ENCODE results near the gene DGKD.

The DGKD gene

DNA sequence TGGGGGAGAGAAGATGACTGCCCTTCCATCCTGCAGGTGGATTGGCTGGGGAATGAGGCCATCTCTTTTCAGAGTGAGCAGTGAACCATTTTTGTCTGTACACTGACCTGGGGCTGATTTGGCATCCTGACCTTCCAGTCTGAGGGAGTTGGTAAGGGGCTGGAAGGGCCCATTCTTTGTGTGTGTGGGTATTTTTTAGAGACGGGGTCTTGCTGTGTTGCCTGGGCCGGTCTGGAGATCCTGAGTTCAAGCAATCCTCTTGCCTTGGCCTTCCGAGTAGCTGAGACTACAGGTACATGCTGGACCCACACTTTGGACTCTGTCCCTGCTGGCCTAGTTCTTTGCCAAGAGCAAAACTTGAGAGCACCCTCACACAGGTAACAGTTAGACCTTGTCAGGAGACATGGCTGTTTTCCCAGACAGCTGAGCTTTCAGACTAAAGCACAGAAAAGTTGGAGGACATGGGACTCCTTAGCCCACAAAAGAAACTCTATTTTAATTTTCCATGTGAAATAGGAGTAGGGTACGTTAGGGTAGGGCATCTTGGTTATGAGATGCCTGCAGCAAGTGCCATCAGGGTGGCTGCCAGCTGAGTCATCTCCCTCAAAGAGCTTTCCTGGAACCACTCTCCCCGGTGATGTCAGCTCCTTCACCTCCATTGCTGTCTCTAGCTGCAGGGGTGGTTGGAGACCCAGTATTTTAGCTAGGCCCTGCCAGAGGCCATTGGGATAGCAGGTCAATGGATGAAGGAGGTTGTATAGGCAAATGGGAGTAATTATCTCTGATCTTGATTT lies 60.7 kb downstream of the DGKD start:
- DNase-seq = no peak

DNA sequence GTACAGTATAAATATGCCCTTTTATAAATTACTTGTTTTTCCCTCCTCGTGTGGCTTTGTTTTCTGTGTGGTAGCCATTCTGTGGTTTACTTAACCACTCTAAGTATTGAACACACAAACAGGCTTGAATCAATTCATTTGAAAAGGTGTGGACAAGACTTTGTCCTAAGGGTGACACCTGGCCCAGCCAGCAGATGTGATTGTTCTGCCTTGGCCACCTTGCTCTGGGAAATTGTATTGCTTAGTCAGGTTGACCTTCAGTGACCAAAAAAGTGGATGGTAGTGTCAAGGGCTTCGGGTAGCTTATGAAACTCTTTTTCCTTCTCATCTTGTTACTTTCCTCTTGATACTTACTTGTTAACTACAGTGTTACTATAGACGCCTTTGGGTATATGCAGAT lies 61.9 kb downstream of the DGKD start:
- DNase-seq = no peak

DNA sequence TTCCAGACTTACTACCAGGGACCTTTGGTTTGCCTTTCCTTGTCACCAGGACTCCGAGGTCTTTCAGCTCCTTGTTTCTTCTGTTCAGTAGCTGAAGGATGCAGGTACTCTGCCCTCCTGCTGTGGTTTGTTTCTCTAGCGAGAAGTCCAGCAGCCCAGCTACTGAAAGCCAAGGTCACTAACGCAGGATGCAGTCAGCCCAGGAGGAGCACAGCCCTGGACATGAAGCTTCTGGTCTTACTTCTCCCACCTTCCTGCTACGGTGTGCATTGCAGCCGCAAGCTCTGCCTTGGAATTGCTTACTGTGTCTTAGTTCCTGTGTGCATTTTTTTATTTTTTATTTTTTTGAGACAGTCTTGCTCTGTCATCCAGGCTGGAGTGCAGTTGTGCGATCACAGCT lies 62.4 kb downstream of the DGKD start:
- DNase-seq = no peak

DNA sequence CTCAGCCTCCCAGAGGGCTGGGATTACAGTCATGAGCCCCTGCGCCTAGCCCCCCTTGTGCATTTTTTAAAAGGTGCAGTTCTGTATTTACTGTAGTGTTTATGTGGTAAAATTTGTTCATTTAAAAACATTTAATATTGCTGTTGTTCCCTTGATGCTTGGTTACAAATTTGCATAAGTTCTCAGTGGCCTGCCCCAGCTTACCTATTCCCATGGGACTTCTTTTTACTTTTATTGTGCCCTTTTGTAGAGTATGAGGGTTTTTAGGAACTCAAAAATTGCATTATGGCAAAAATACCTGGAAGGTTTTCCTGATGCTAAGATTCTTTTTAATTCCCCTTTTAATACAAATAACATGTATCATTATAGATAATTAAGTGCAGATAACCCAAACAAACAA lies 63.0 kb downstream of the DGKD start:
- DNase-seq = no peak

DNA sequence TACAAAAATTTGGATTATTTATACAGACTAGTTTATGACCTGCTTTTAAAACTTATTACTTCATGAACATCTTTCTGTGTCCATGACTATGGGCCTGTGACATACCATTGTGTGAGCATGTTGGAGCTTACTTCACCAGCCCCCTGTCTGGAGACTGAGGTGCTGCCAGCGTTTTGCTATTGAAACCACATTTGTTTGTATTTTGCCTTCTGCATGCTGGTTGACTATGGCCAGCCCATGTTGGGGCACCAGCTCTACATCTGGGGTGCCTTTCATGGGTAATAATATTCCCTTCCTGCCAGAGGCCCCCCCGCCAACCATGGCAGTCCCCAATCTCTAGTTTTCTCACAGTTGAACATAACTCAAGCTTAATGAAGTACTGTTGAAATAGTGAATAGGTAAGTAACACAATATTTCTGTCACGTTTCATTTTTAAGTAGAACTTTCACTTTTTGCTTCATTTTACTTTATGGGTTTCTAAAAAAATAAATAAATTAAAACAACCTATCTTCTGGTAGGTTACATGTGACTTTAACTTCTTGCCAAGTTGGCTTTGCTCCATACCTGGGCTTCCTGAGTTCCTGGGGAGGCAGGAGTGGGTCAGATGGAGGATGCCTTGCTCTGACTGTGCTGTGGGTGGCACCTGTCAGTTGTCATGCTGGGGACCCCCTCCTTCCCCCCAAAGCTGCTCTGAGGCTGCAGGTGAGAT lies 63.9 kb downstream of the DGKD start:
- no peak for DNase-seq

DNA sequence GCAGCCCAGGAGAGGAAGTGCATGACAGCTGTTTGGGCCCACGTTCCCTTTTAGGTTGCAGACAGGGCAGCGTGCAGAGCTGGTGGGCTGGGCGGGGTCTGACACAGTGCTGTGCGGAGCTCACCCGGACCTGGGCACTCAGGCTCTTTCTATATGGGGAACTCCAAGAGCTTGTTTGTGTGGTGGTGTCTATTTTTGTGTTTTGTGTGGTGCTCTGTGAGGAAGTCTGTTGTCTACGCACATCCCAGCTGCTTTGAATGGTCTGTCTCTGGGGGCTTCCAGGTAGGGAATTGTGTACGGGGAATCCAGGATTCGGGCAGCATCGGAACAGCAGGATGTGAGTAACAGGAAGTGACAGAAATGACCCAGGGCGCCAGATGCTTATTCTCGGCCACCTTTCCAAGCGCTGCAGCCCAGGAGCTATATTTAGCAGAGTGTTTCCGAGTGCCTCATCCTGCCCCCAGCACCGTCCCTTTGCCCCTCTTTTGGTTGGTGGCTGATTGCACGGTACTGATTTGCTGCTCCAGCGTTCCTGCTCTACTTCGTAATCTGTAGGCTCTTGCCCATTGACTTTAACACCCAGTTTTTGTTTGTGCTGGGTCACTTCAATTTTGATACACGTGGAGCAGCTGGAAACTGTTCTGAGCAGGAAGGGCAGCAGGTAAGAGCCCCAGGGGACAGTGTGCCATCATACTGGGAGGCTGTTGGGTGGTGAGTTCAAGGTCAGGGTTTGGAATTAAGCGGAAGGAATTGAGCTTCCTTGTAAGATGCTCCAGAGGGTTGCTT lies 64.7 kb downstream of the DGKD start:
- DNase-seq = peak; percentile 65 to 72

DNA sequence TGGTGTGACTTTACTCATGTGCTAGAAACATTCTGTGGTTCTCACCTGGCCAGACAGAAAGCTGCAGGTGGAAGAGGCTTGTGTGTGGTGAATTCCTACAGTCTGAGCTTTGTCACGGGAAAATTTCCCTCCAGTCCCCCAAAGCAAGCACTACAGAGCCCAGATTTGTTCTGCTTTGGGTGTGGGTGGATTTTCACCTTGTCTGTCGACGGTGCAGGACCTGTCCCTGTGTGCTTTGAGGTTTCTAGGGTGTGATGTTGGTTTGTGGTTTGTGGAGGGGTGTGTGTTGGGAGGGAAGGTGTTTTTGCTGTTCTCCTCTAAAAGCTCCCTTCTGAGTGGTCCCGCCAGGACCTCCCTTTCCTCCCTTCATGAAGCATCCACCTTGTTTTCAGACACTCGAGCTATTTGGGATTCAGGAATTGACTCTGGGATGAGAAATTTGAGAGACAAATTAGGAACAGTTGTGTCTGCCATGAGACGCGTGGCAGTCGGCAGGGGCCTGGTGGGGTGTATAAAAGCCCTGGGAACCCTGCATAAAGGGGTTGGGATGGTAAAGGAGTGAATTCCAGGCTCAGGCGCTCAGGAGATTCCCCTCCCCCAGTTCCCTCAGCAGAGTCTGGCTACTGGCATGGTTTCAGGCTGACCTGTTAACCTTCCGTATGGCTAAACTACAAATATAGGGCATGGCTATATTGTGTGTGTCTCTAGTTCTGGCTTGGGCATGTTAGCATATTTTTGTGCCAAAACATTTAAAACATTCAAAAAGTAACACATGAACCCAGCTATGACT lies 65.5 kb downstream of the DGKD start:
- DNase-seq = peak; percentile 35 to 70

DNA sequence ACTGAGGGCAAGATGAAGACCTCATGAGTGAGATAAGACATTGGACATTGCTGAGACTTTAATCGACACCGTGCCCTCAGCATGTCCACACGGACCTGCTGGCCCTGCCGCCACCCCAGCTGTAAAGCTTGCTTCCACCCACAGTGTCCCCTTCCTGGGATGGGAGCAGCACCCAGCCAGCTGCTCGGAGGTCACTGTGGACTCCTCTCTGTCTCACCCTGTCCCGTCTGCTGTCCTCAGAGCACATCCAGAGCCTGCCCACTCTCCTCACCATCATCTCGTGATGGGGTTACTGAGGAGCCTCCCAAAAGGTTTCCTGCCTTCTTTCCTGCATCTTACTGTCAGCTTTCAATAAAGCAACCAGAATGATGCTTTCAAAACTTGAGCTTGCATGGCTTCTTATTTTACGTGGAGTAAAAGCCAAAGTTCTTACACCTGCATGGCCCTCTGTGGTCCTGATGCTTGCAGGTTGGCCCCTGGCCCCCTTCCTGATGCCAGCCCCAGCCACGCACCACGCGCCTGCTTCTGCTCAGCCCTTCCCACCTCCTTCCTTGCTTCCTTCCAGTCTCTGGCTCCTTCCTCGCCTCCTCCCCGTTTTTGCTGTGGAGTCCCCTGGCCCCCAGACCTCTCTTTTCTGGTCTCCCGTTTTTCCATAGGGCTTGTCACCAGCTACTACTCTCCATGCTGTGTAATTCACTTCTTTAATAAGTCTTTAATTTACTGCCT lies 67.0 kb downstream of the DGKD start:
- no peak for DNase-seq

DNA sequence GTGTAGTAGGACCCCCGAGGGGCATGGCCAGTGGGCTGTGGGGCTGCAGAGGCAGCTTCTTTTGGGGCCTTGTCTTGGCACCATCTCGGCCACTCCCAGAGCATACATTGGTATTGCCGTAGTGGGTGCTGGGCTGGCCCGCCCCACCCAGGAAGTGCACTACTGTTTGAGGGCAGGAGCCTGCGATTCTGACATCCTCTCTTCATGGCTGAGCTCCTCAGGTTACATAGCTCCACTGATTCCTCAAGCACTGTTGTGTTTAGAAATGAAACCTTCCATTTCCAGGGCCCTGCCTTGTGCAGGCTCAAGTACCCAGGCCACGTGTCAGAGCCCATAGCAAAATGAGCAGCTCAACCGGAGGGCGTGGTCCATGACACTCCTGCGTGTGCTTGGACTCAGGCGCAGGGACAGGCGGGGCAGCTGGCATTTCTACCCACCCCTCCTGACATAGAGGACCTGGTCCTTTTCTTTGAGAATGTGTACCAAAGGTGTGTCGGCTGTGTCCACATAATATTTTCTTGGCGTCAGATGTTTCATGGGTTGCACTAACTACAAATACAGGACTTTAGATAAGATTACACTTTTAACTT lies 67.9 kb downstream of the DGKD start:
- peak; percentile 67 to 73 for DNase-seq

DNA sequence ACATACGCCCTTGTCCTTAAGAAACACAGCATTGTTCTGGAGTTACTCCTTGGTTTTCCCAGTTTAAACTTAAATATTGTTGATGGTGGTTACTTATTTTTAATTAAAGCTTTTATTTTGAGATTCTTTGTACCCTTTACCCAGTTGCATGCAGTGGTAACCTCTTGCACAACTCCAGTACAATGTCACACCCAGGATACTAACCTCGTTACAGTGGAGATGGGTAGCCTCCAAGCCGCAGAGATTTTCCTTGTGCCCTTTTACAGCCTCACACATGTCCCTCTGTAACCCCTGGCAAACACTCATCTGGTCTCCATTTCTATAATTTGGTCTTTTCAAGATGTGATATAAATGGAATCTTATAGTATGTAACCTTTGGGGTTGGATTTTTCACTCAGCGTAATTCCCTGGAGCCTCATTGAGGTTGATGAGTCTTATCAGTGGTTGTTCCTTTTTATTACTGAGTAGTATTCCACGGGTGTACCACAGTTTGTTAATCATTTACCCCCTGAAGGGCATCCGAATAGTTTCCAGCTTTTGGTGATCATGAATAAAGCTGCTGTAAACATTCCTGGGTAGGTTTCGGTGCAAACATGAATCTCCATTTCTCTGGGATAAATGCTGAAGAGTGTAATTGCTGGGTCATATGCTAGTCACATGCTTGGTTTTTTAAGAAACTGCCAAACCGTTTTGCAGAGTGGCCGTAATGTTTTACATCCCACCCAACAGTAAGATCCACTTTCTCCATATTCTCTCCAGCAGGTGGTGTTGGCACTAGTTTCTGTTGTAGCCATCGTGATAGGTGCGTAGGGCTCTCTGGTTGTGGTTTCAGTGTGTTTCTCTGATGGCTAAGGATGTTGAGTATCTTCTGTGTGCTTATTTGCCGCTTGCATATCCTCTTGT lies 68.6 kb downstream of the DGKD start:
- DNase-seq = no peak

DNA sequence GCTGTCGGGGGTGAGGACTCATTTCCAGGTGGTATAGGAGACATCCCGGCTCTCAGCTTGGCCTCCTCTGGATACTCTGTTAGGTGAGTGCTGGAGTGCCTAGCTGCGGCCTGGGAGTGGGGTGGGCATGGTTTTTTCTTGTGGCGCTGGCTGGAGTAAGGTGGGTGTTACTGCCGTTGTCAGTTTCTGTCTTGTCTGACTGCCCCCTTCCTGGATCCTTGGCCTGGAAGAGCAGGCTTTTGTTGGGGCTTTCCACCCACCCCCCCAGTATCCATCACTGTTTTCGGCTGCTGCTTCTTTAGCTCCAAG lies 69.2 kb downstream of the DGKD start:
- DNase-seq = no peak

DNA sequence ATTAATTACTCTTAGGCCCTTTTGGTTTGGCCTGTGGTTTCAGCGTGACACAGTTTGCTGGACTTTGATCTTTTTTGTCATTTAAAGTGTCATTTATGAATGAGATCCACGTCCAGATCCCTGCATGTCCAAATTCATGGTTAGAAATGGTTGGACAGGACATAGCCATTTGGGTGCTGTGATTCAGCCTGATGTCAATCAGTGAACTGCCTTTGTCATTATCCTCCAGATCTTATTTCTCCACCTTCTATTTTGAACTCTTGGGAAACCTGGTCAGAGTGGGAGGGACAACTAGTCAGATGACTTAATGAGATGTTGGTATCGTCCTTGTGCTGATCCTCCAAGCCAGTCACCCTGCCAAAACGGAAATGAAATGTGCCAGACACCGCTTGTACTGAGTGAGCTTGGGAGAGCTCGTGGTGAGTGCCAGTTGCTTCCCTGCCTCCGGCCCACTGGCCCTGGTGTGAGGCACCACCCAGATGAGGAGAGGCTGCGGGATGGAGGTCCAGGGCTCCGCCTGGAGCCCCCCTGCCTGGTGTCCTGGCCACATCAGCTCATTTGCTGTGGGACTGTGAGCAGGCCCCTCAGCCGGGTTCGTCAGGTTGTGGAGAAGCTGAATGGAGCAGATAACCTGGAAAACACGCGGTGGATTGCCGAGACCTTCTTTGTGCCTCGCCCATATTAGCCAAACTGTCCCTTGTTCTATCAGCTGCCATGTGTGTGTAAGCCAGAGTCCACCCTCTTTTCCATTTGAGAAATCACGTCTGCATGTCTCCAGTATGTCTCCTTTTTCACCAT lies 70.1 kb downstream of the DGKD start:
- DNase-seq = no peak

DNA sequence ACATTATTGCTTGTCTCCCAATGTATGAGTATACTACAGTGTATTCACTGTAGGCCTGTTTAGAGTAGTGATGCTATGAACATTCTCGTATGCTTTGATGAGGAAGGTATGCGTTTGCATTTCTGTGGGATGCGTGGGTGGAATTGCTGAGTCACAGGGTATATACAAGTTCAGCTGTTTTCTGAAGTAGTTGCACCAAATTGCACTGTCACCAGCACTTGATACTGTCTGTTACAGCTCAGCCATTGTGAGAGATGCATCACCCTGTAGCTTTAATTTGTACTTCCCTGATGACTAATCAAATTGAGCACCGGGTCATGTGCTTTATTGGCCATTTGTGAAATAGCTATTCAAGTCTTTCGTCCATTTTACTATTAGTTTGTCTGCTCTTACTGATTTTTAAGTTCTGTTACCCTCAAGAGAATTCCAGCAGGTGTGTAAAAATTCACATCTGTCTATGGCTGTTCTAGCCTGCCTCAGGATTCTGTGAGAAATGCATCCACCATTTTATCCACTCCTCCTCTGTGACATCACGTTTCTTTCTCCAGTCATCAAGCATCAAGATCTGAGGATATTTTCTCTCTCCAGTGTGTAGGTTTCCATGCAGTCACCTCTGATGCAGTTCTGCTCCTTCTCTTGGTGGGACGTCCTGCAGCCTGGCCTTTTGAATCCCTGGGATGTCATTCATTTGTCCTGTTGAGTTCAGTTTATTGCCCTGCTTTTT lies 72.5 kb downstream of the DGKD start:
- no peak for DNase-seq

DNA sequence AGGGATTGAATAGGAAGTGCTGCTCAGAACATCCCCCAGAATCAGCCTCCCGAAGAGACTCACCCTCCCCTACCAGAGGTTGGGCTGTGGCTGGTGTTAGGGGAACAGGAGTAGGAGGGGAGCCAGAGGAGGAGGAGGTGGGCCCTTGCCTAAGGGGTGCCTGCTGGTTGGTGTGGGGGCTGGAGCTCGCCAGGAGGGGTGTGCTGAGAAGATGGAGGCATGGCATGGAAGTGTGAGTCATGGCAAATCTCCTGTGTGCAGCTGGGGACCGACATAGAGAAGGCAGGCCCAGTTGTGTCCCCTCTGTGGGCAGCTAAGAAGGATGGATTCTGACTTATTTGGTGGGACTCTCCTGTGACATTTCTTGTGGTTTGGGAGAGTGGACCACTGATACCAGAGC lies 73.7 kb downstream of the DGKD start:
- DNase-seq = no peak

DNA sequence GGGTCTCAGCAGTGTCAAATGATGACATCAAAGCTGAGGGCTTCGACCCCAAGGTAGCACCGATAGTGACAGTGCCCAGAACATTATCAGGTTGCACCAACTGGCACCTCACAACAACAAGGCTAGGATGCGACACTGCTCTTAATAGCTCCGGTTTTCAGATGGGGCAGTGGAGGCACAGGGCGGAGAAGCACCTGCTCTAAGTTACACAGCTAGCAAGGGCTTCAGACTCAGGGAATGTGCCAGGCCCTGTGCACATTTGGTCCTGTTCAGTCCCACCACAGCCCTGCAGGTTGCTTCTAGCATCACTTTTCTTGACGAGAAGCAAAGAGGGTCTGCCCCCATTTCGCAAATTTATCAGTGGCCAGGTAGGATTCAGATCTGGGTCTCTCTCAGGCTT lies 74.1 kb downstream of the DGKD start:
- DNase-seq = no peak

DNA sequence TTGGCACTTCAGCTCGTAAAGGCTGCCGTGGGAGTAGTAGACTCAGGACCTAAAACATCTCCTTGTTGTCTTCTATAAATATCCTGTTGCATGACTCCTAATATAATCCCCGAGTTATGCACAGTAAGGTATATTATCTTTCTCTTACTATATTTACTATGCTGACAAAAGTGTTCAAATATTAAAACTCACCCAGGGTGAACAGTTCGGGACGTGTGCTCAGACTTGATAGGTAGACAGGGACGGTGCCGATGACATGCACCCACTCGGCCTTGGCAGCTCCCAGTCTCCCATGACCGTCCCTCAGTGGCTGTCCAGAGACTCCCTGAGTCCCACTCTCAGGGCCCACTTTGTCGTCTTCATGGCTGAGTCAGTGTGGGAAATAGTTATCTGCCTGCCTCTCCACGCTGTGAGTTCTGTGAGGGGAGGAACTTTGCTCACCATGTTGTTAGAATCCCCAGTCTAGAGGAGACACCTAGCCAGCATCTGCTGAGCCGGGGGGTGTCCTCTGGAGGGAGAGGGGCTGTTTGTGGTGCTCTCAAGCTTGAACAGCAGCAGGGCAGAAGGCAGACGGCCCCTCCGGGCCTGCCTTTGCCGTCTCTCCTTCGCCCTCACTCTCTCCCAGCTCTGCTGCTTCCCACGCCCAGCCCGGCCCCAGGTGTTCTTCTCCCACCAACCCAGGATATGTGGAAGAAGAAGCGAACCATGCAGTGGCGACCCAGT lies 75.0 kb downstream of the DGKD start:
- no peak for DNase-seq

DNA sequence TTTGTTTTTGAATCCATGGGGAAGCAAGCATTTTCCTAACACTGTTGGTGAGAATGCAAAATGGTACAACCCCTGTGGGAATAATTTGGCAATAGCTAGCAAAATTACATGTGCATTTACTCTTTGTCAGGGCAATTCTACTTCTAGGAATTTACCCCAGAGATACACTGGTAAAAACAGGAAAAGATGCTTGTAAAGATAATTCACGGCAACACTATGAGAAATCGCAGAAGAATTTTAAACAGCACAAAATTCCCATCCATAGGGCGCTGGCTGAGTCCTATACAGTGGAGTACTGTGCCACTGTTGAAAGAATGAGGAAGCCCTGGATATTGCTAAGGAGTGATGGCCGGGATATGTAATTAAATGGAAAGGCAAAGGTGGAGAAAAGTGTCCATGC lies 75.8 kb downstream of the DGKD start:
- DNase-seq = no peak

DNA sequence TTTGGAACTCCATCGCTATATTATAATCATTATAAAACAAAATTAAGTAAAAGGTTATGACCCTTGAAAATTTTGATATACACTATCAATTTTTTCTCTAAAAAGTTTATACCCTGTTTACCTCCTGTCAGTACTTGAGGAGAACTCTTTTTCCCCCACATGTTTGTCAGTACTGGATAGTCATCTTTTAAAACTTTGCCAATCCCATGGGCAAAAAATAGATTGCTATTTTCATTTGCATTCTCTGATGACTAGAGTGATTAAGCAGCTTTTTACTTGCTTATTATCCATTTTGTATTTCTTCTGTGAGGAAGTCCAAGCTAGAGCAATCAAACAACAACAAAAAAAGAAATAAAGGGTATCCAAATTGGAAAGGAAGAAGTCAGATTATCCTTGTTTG lies 76.4 kb downstream of the DGKD start:
- DNase-seq = no peak

DNA sequence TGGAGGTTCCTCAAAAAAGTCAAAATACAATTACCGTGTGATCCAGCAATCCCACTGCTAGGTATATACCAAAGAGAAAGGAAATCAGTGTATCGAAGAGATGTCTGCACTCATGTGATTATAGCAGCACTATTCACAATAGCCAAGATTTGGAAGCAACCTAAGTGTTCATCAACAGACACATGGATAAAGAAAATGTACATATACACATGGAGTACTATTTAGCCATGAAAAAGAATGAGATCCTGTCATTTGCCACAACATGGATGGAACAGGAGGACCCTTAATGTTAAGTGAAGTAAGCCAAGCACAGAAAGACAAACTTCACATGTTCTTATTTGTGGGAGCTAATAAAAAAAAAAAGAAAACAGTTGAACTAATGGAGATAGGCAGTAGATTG lies 78.7 kb downstream of the DGKD start:
- DNase-seq = no peak

Data from CD4-positive, alpha-beta T cell treated with Interferon alpha-2 for 1 hour (primary cell).